Smooth muscle cell (in vitro differentiated cells): ENCODE measurements around the gene DCTPP1. TPM values are rescaled to one million over a fixed set of nuclear protein-coding genes. Genes with fewer than 3 reads are reported as not detected.
A peak's percentile ranks its signal among the peaks of the same experiment; 100 is the strongest.

Source experiments
- DNase-seq: peaks from one replicate; lab custom pipeline; 2025; ENCODE audit not compliant: unreplicated experiment; lab: John Stamatoyannopoulos, UW
- H2AFZ ChIP-seq: fragments of 200-600 bp; sonication (generic); 2 replicates; pipeline ENCODE4 v1.6.0; 2016; ENCODE audit warnings: antibody characterized with exemption, low read depth, mild to moderate bottlenecking
- H3F3A ChIP-seq: fragments of 200-600 bp; sonication (generic); 2 replicates; pipeline ENCODE4 v1.6.0; 2017; ENCODE audit warnings: antibody characterized with exemption, low read depth
- H3K27ac ChIP-seq: fragments of 200-600 bp; sonication (generic); 2 replicates; pipeline ENCODE4 v1.5.1; 2016; ENCODE audit warnings: low read depth, mild to moderate bottlenecking
- H3K27me3 ChIP-seq: fragments of 200-600 bp; sonication (generic); 2 replicates; pipeline ENCODE4 v1.6.1; 2016; ENCODE audit warnings: low read depth, mild to moderate bottlenecking
- H3K36me3 ChIP-seq: fragments of 200-600 bp; sonication (generic); 2 replicates; pipeline ENCODE4 v1.5.1; 2016; ENCODE audit warnings: low read depth
- H3K4me1 ChIP-seq: fragments of 200-600 bp; sonication (generic); 2 replicates; pipeline ENCODE4 v1.5.1; 2016; ENCODE audit warnings: low read depth
- H3K4me2 ChIP-seq: fragments of 200-600 bp; sonication (generic); 2 replicates; pipeline ENCODE4 v1.6.0; 2016; ENCODE audit warnings: mild to moderate bottlenecking
- H3K4me3 ChIP-seq: fragments of 200-600 bp; sonication (generic); 2 replicates; pipeline ENCODE4 v1.5.1; 2016; ENCODE audit warnings: mild to moderate bottlenecking
- H3K79me2 ChIP-seq: fragments of 200-600 bp; sonication (generic); 2 replicates; pipeline ENCODE4 v1.6.0; 2016; ENCODE audit warnings: low read depth, mild to moderate bottlenecking
- H3K9ac ChIP-seq: fragments of 200-600 bp; sonication (generic); 2 replicates; pipeline ENCODE4 v1.6.0; 2016; ENCODE audit warnings: low read depth
- H3K9me3 ChIP-seq: fragments of 200-600 bp; sonication (generic); replicated peaks from 2 replicates; pipeline ENCODE4 v1.5.1; 2016; ENCODE audit warnings: low read depth
- H4K20me1 ChIP-seq: fragments of 200-600 bp; sonication (generic); 2 replicates; pipeline ENCODE4 v1.6.0; 2016; ENCODE audit warnings: low read depth
- WGBS: methylation state at CpG from one replicate; pipeline ENCODE4 v1.1.7; 2016; ENCODE audit warnings: low lambda C conversion rate; 5-methylcytosine and 5-hydroxymethylcytosine counted together
- polyA plus RNA-seq: library from polyadenylated mRNA; unstranded; fragments of >200 nt; fragmentation: Nextera tagmentation; extraction: Ambion mirVana; gene quantifications from 2 replicates; pipeline ENCODE4 v1.2.1, GENCODE V29; 2016
- total RNA-seq: library from RNA; depleted of rRNA; stranded (reverse); fragments of >200 nt; gene quantifications from 2 replicates; pipeline ENCODE4 v1.2.3, GENCODE V29; 2014
- TF ChIP-seq, protein P1 (sequence below): fragments of 200-600 bp; sonication (generic); IDR thresholded peaks from 2 replicates; pipeline ENCODE4 v1.5.1; 2017; ENCODE audit warnings: borderline replicate concordance, mild to moderate bottlenecking, antibody characterized with exemption; ENCODE audit not compliant: insufficient read depth, poor library complexity, severe bottlenecking

Gene DCTPP1
- total and polyA plus RNA-seq, 2 experiments from 2014 or later, result 18.4 to 37.8 TPM

GRCh38 chr16:30406795-30407101 lies 23.1 kb downstream of the DCTPP1 start:
- no peaks in the 10 kb centered on the region for H3K36me3 ChIP-seq
- H3K79me2 ChIP-seq, result peaks cover 10% of the 10 kb centered on the region
- peaks cover 6% of the 10 kb centered on the region for H3K4me1 ChIP-seq
- H3K27me3 ChIP-seq, result no peaks in the 10 kb centered on the region
- whole genome bisulfite sequencing, result 33% methylated on average over 14 of the region's 14 CpGs
- peak overlapping the region; percentile 82 for H2AFZ ChIP-seq
- TF ChIP-seq, protein P1, sequence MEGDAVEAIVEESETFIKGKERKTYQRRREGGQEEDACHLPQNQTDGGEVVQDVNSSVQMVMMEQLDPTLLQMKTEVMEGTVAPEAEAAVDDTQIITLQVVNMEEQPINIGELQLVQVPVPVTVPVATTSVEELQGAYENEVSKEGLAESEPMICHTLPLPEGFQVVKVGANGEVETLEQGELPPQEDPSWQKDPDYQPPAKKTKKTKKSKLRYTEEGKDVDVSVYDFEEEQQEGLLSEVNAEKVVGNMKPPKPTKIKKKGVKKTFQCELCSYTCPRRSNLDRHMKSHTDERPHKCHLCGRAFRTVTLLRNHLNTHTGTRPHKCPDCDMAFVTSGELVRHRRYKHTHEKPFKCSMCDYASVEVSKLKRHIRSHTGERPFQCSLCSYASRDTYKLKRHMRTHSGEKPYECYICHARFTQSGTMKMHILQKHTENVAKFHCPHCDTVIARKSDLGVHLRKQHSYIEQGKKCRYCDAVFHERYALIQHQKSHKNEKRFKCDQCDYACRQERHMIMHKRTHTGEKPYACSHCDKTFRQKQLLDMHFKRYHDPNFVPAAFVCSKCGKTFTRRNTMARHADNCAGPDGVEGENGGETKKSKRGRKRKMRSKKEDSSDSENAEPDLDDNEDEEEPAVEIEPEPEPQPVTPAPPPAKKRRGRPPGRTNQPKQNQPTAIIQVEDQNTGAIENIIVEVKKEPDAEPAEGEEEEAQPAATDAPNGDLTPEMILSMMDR, result no peak
- DNase-seq, result no peak
- H3F3A ChIP-seq, result peaks cover 13% of the 10 kb centered on the region
- H3K4me2 ChIP-seq, result peak overlapping the region; percentile 84
- peaks cover 5% of the 10 kb centered on the region for H4K20me1 ChIP-seq
- no peaks in the 10 kb centered on the region for H3K9me3 ChIP-seq
- H3K27ac ChIP-seq, result peak overlapping the region; percentile 84
- peak overlapping the region; percentile 80 for H3K4me3 ChIP-seq
- H3K9ac ChIP-seq, result no peak overlapping the region

- Histone ChIP-seq H3F3A (peaks cover 29% of the 10 kb centered on the region), H3K36me3 (no peaks in the 10 kb centered on the region), H3K4me3 (no peak overlapping the region), H3K4me1 (peaks cover 16% of the 10 kb centered on the region), H3K27ac (peak overlapping the region; percentile 96), H3K4me2 (no peak overlapping the region), H3K27me3 (no peaks in the 10 kb centered on the region), H3K79me2 (peaks cover 15% of the 10 kb centered on the region), H2AFZ (no peak overlapping the region), H4K20me1 (no peaks in the 10 kb centered on the region), H3K9me3 (no peaks in the 10 kb centered on the region), H3K9ac (no peak overlapping the region)
- 82% methylated on average over 8 of the region's 8 CpGs for WGBS
- DNase-seq, result no peak
- TF ChIP-seq, protein P1, result no peak
These were observed 27.9 kb downstream of the DCTPP1 start for GRCh38 chr16:30401768-30402425.

GRCh38 chr16:30399435-30400186 lies 30.2 kb downstream of the DCTPP1 start:
- Histone ChIP-seq H3K9ac (peak overlapping the region; percentile 85), H2AFZ (no peak overlapping the region), H3K79me2 (peaks cover 28% of the 10 kb centered on the region), H3K4me3 (peak overlapping the region; percentile 68), H4K20me1 (no peaks in the 10 kb centered on the region), H3K9me3 (no peaks in the 10 kb centered on the region), H3K36me3 (no peaks in the 10 kb centered on the region), H3F3A (peaks cover 36% of the 10 kb centered on the region), H3K4me2 (peak overlapping the region; percentile 87), H3K27me3 (no peaks in the 10 kb centered on the region), H3K27ac (peak overlapping the region; percentile 96), H3K4me1 (peaks cover 23% of the 10 kb centered on the region)
- 13% methylated on average over 12 of the region's 12 CpGs for WGBS
- no peak for DNase-seq
- TF ChIP-seq, protein P1, result no peak
